ENCODE results near the gene RABEPK. TPM values are rescaled to one million over a fixed set of nuclear protein-coding genes. Genes with fewer than 3 reads are reported as not detected.

Gene RABEPK
- polyA plus RNA-seq, 1 donor (not counting 4 experiments of a cell fraction or from before 2014, with no cell fraction given) = 33.4 TPM

- FAIRE-seq (no peak), DNase-seq (ENCODE audit: low read depth, low spot score) (no peak)
- H3K79me2 ChIP-seq (ENCODE audit: control insufficient read depth, insufficient read depth, low read length) = peaks cover 89% of the 10 kb centered on the region
- no peak overlapping the region for H3K4me3 ChIP-seq (ENCODE audit: control insufficient read depth in 2 of 3, extremely low read depth in 1 of 3, insufficient read depth in 2 of 3, low read depth in 1 of 3, low read length in 3 of 3)
- H4K20me1 ChIP-seq (ENCODE audit: control insufficient read depth, extremely low read depth, insufficient read depth, low read length) = peaks cover 7% of the 10 kb centered on the region
- TF ChIP-seq CTCF (optimal IDR thresholded peaks at IDR 0.05 in 1 of 3, IDR thresholded peaks at IDR 0.05 in 1 of 3, conservative IDR thresholded peaks at IDR 0.05 in 1 of 3; ENCODE audit: extremely low read depth in 1 of 3, insufficient read depth in 2 of 3, low read length in 3 of 3) = no peak
- no peak for TF ChIP-seq EZH2 (IDR thresholded peaks at IDR 0.05; ENCODE audit: low read length)
- H2AFZ ChIP-seq (ENCODE audit: control insufficient read depth, low read length) = no peak overlapping the region
- no peaks in the 10 kb centered on the region for H3K9me3 ChIP-seq (ENCODE audit: control insufficient read depth, low read depth, low read length)
- dilution Hi-C loops (cut with MboI; ENCODE audit: extremely low pct_ligation_motif_present, low sequenced_read_pairs) = no loop called here
- H3K9ac ChIP-seq (ENCODE audit: control insufficient read depth, extremely low read depth, insufficient read depth, low read length) = no peak overlapping the region
- H3K4me2 ChIP-seq (ENCODE audit: control insufficient read depth, extremely low read depth, insufficient read depth, low read depth, low read length) = no peak overlapping the region
- H3K4me1 ChIP-seq (ENCODE audit: control insufficient read depth, extremely low read depth, insufficient read depth, low read length) = no peaks in the 10 kb centered on the region
- H3K9me1 ChIP-seq (ENCODE audit: control insufficient read depth, extremely low read depth, insufficient read depth, low read length) = no peaks in the 10 kb centered on the region
- no peak overlapping the region for H3K27ac ChIP-seq (ENCODE audit: control insufficient read depth, insufficient read depth, low read length)
- H3K36me3 ChIP-seq (ENCODE audit: control insufficient read depth in 2 of 2, extremely low read depth in 1 of 2, insufficient read depth in 2 of 2, low read length in 2 of 2) = peaks cover 0 to 2% of the 10 kb centered on the region in 2 experiments
- no peaks in the 10 kb centered on the region for H3K27me3 ChIP-seq (ENCODE audit: control insufficient read depth, extremely low read depth, insufficient read depth, low read length)
Observed at GRCh38 chr9:125280945-125281344, 80.6 kb downstream of the RABEPK start.

Small RNA genes within 50 kb of the gene (small RNA-seq; reads per million reads assigned to genes)
- gene AL354710.1 (ENCODE audit: insufficient read length in 3 of 3, low read depth in 3 of 3, low replicate concordance in 1 of 3) = 0 reads per million in 3 experiments

Other genes starting within 250 kb of the RABEPK start
- gene SCAI, start 57.0 kb upstream of the RABEPK start, polyA plus RNA-seq = 1.6 to 3.1 TPM (median 3.0 TPM) in 3 replicates
- 18.5 to 35.9 TPM (median 28.5 TPM) in 3 replicates for gene PPP6C, start 10.7 kb upstream of the RABEPK start, polyA plus RNA-seq
- 138 to 378 TPM (median 274 TPM) in 3 replicates for gene HSPA5, start 40.8 kb downstream of the RABEPK start, polyA plus RNA-seq
- 15.1 to 26.8 TPM (median 23.2 TPM) in 3 replicates for gene GAPVD1, start 61.3 kb downstream of the RABEPK start, polyA plus RNA-seq